H9 (cell line): Measurements from ENCODE around the gene CAMTA1. TPM values are rescaled to one million over a fixed set of nuclear protein-coding genes. Genes with fewer than 3 reads are reported as not detected.

ENCODE experiments used
- DNase-seq: peaks from one replicate; pipeline ENCODE4 v3.0.0-alpha.2; 2017
- H2AFZ ChIP-seq: one replicate; pipeline ENCODE4 v1.6.1; 2013; ENCODE audit warnings: mild to moderate bottlenecking, low read length, control low read depth, moderate library complexity
- H2AK5ac ChIP-seq: 2 replicates; pipeline ENCODE4 v1.6.1; 2013; ENCODE audit warnings: low read length, control low read depth, mixed read lengths; ENCODE audit not compliant: insufficient read length
- H2BK120ac ChIP-seq: one replicate; pipeline ENCODE4 v1.6.1; 2013; ENCODE audit warnings: low read depth, mild to moderate bottlenecking, low read length, control low read depth, inconsistent platforms; ENCODE audit not compliant: poor library complexity, severe bottlenecking
- H2BK12ac ChIP-seq: 2 replicates; pipeline ENCODE4 v1.6.1; 2013; ENCODE audit warnings: low read length, control low read depth, mixed read lengths, low read depth; ENCODE audit not compliant: insufficient read length
- H2BK15ac ChIP-seq: 2 replicates; pipeline ENCODE4 v1.6.1; 2013; ENCODE audit warnings: low read depth, low read length, control low read depth
- H2BK20ac ChIP-seq: one replicate; pipeline ENCODE4 v1.6.1; 2013; ENCODE audit warnings: low read depth, mild to moderate bottlenecking, low read length, control low read depth, inconsistent platforms; ENCODE audit not compliant: poor library complexity, severe bottlenecking
- H2BK5ac ChIP-seq: 2 replicates; pipeline ENCODE4 v1.6.1; 2013; ENCODE audit warnings: low read length, control low read depth, mixed read lengths; ENCODE audit not compliant: insufficient read length
- H3K14ac ChIP-seq: 2 replicates; pipeline ENCODE4 v1.6.1; 2013; ENCODE audit warnings: low read length, control low read depth; ENCODE audit not compliant: insufficient read depth
- H3K18ac ChIP-seq: 2 replicates; pipeline ENCODE4 v1.6.1; 2013; ENCODE audit warnings: low read depth, mild to moderate bottlenecking, mixed read lengths, low read length, control low read depth; ENCODE audit not compliant: insufficient read length
- H3K23ac ChIP-seq: 2 replicates; pipeline ENCODE4 v1.6.1; 2013; ENCODE audit warnings: low read length, control low read depth, mixed read lengths, low read depth; ENCODE audit not compliant: insufficient read length
- H3K23me2 ChIP-seq: 2 replicates; pipeline ENCODE4 v1.6.1; 2013; ENCODE audit warnings: low read depth, mild to moderate bottlenecking, mixed read lengths, low read length, control low read depth; ENCODE audit not compliant: insufficient read length, poor library complexity, severe bottlenecking
- H3K27ac ChIP-seq: 2 replicates; pipeline ENCODE4 v1.5.1; 2013; ENCODE audit warnings: low read length, control low read depth, mixed read lengths, low read depth; ENCODE audit not compliant: insufficient read length
- H3K27me3 ChIP-seq: 2 replicates; pipeline ENCODE4 v1.6.1; 2013; ENCODE audit warnings: low read length, control low read depth, inconsistent platforms; ENCODE audit not compliant: insufficient read depth
- H3K4ac ChIP-seq: 2 replicates; pipeline ENCODE4 v1.6.1; 2013; ENCODE audit warnings: low read depth, mild to moderate bottlenecking, control low read depth, inconsistent platforms, low read length, moderate library complexity
- H3K4me1 ChIP-seq: 2 replicates; pipeline ENCODE4 v1.6.1; 2013; ENCODE audit warnings: low read length, control low read depth, inconsistent platforms; ENCODE audit not compliant: insufficient read depth
- H3K4me2 ChIP-seq: 2 replicates; pipeline ENCODE4 v1.6.1; 2013; ENCODE audit warnings: low read length, control low read depth, mixed read lengths; ENCODE audit not compliant: insufficient read length, insufficient read depth
- H3K56ac ChIP-seq: 2 replicates; pipeline ENCODE4 v1.6.1; 2013; ENCODE audit warnings: low read depth, mild to moderate bottlenecking, mixed read lengths, low read length, control low read depth; ENCODE audit not compliant: insufficient read length
- H3K79me1 ChIP-seq: 2 replicates; pipeline ENCODE4 v1.6.1; 2013; ENCODE audit warnings: low read depth, mild to moderate bottlenecking, moderate library complexity, low read length, control low read depth, inconsistent platforms; ENCODE audit not compliant: insufficient read depth, poor library complexity, severe bottlenecking
- H3K79me2 ChIP-seq: 2 replicates; pipeline ENCODE4 v1.6.1; 2013; ENCODE audit warnings: low read length, control low read depth, inconsistent platforms; ENCODE audit not compliant: insufficient read depth
- H3K9ac ChIP-seq: 2 replicates; pipeline ENCODE4 v1.6.1; 2013; ENCODE audit warnings: low read length, control low read depth, mixed read lengths; ENCODE audit not compliant: insufficient read length; ENCODE audit errors: extremely low read depth
- H3K9me3 ChIP-seq: one replicate; pipeline ENCODE4 v1.6.1; 2013; ENCODE audit warnings: low read depth, low read length, inconsistent platforms; ENCODE audit not compliant: control insufficient read depth
- H3T11ph ChIP-seq: one replicate; pipeline ENCODE4 v1.6.1; 2013; ENCODE audit warnings: mild to moderate bottlenecking, low read length, control low read depth, inconsistent platforms
- H4K20me1 ChIP-seq: one replicate; pipeline ENCODE4 v1.6.1; 2013; ENCODE audit not compliant: control insufficient read depth, insufficient read length, insufficient read depth
- H4K5ac ChIP-seq: 2 replicates; pipeline ENCODE4 v1.6.1; 2013; ENCODE audit warnings: low read depth, mild to moderate bottlenecking, mixed read lengths, low read length, control low read depth; ENCODE audit not compliant: insufficient read length
- H4K8ac ChIP-seq: replicated peaks from 2 replicates; pipeline ENCODE4 v1.6.1; 2013; ENCODE audit warnings: low read length, control low read depth, mixed read lengths, low read depth; ENCODE audit not compliant: insufficient read length
- H4K91ac ChIP-seq: 2 replicates; pipeline ENCODE4 v1.6.1; 2013; ENCODE audit warnings: low read depth, mild to moderate bottlenecking, moderate library complexity, mixed read lengths, low read length, control low read depth; ENCODE audit not compliant: insufficient read length
- H3K27ac Mint-ChIP-seq, 3 experiments: 2 replicates in 2 of 3; 3 replicates in 1 of 3; pipeline ENCODE4 v1.8.0; 2020 to 2021; ENCODE audit warnings: mixed read lengths in 3 of 3, mild to moderate bottlenecking in 1 of 3, moderate library complexity in 1 of 3
- H3K27me3 Mint-ChIP-seq: 2 replicates; pipeline ENCODE4 v1.8.0; 2021; ENCODE audit warnings: low read depth, mild to moderate bottlenecking, moderate library complexity, mixed read lengths
- H3K36me3 Mint-ChIP-seq, 3 experiments: 2 replicates in 2 of 3; 3 replicates in 1 of 3; pipeline ENCODE4 v1.8.0; 2020 to 2021; ENCODE audit warnings: low read depth in 3 of 3, mixed read lengths in 3 of 3; ENCODE audit not compliant: insufficient read depth in 1 of 3
- H3K4me1 Mint-ChIP-seq, 2 experiments: 2 replicates each; pipeline ENCODE4 v1.8.0; 2020; ENCODE audit warnings: mixed read lengths in 2 of 2
- H3K4me3 Mint-ChIP-seq, 2 experiments: 2 replicates in 1 of 2; 3 replicates in 1 of 2; pipeline ENCODE4 v1.8.0; 2020 to 2021; ENCODE audit warnings: mild to moderate bottlenecking in 2 of 2, mixed read lengths in 2 of 2, moderate library complexity in 1 of 2
- H3K9me3 Mint-ChIP-seq, 2 experiments: 2 replicates in 1 of 2; 3 replicates in 1 of 2; pipeline ENCODE4 v1.8.0; 2020; ENCODE audit warnings: mild to moderate bottlenecking in 2 of 2, mixed read lengths in 2 of 2, moderate library complexity in 1 of 2
- CTCF ChIP-seq: fragments of 200-600 bp; sonication (generic); conservative IDR thresholded peaks from 3 replicates; pipeline ENCODE4 v1.8.0; 2021; ENCODE audit warnings: antibody characterized with exemption, mild to moderate bottlenecking
- WGBS: extraction: QIAGEN DNeasy Blood & Tissue Kit; methylation state at CpG from one replicate; pipeline ENCODE4 v1.1.7; 2013; ENCODE audit warnings: missing lambda C conversion rate, low lambda C conversion rate, mixed read lengths; ENCODE audit not compliant: insufficient read length; ENCODE audit errors: extremely low coverage; 5-methylcytosine and 5-hydroxymethylcytosine counted together
- total RNA-seq: library from RNA; stranded (reverse); gene quantifications from 2 replicates; pipeline ENCODE4 v1.2.1, GENCODE V29; 2021

The CAMTA1 gene
- total RNA-seq, 1 experiment from 2014 or later: 115 TPM

- peaks cover 1% of the 10 kb centered on the region; the same call in 1 of the 2 replicates for H3K27me3 Mint-ChIP-seq
- no peaks in the 10 kb centered on the region for H3K79me1 ChIP-seq
- no peaks in the 10 kb centered on the region for H3K9me3 ChIP-seq
- no peak overlapping the region for H2AFZ ChIP-seq
- H3K23ac ChIP-seq: no peak overlapping the region
- H3K27me3 ChIP-seq: no peaks in the 10 kb centered on the region
- H3K4me1 ChIP-seq: no peaks in the 10 kb centered on the region; the same call in 1 of the 2 replicates
- H3K36me3 Mint-ChIP-seq: no peaks in the 10 kb centered on the region
- H3K4me2 ChIP-seq: no peak overlapping the region
- H4K20me1 ChIP-seq: no peaks in the 10 kb centered on the region
- no peak overlapping the region for H3K56ac ChIP-seq
- H2BK20ac ChIP-seq: no peak overlapping the region
- no peak overlapping the region for H3K9ac ChIP-seq
- H3K4ac ChIP-seq: no peak overlapping the region
- no peak overlapping the region for H3K4me3 Mint-ChIP-seq
- no CpG with 5 or more reads among the region's 16 CpGs for WGBS
- no peak for TF ChIP-seq CTCF
- H4K91ac ChIP-seq: no peak overlapping the region
- H4K5ac ChIP-seq: no peak overlapping the region
- H2BK120ac ChIP-seq: no peak overlapping the region
- no peak overlapping the region for H2BK15ac ChIP-seq
- H3K14ac ChIP-seq: no peak overlapping the region; the same call in 1 of the 2 replicates
- H2BK12ac ChIP-seq: no peak overlapping the region
- no peak overlapping the region for H2BK5ac ChIP-seq
- no peak overlapping the region for H4K8ac ChIP-seq
- H3T11ph ChIP-seq: no peak overlapping the region
- H3K9me3 Mint-ChIP-seq: no peaks in the 10 kb centered on the region
- no peak for DNase-seq
- H3K18ac ChIP-seq: no peak overlapping the region
- H3K79me2 ChIP-seq: no peaks in the 10 kb centered on the region
- H3K23me2 ChIP-seq: no peaks in the 10 kb centered on the region
- no peak overlapping the region for H3K27ac ChIP-seq
- H3K4me1 Mint-ChIP-seq: peaks cover 10 to 12% of the 10 kb centered on the region in 2 experiments
- H2AK5ac ChIP-seq: no peak overlapping the region
- H3K27ac Mint-ChIP-seq: no peak overlapping the region; a peak in 1 of 7 replicates
Observed at GRCh38 chr1:7505771-7506453, 720.7 kb downstream of the CAMTA1 start.
